Fibroblast of mammary gland (primary cell): ENCODE data around the gene GAPVD1.
"Not testable (repeated sequence)": the region's sequence is repeated elsewhere in the genome, so short reads cannot be mapped to it uniquely, and the experiment has no call there.

Source experiments
- DNase-seq: peaks from one replicate; pipeline ENCODE4 v3.0.0-alpha.2; 2010; ENCODE audit warnings: low read depth
- H3K4me3 ChIP-seq: 2 replicates; pipeline ENCODE4 v1.5.1; 2011; ENCODE audit warnings: low read depth, mild to moderate bottlenecking, low read length, moderate library complexity; ENCODE audit not compliant: control insufficient read depth
- TF ChIP-seq, protein P1 (sequence below): conservative IDR thresholded peaks from 2 replicates; pipeline ENCODE4 v1.5.1; 2011; ENCODE audit warnings: low read depth, low read length, inconsistent platforms; ENCODE audit not compliant: control insufficient read depth, insufficient read depth

GAPVD1 gene

DNA sequence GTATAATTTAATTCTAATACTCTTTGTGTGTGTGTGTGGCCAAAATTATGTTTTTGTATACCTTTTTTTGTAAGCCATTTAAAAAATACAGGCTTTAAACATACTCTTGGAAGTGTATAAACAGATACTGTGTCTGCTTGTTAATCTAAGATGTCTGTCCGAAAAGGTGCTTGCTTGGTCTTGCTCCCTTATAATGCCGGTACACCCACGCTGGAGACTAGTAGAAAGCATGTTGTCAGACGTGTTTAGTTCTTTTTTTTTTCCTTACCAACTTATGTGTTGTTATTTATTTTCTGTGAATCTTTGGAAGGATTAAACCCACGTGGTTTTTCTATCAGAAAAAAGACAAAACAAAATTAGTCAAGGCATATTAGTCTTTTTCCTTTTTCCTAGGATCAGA is 9.5 kb downstream of the GAPVD1 start:
- DNase-seq, result no peak
- no peak overlapping the region for H3K4me3 ChIP-seq
- TF ChIP-seq, protein P1, sequence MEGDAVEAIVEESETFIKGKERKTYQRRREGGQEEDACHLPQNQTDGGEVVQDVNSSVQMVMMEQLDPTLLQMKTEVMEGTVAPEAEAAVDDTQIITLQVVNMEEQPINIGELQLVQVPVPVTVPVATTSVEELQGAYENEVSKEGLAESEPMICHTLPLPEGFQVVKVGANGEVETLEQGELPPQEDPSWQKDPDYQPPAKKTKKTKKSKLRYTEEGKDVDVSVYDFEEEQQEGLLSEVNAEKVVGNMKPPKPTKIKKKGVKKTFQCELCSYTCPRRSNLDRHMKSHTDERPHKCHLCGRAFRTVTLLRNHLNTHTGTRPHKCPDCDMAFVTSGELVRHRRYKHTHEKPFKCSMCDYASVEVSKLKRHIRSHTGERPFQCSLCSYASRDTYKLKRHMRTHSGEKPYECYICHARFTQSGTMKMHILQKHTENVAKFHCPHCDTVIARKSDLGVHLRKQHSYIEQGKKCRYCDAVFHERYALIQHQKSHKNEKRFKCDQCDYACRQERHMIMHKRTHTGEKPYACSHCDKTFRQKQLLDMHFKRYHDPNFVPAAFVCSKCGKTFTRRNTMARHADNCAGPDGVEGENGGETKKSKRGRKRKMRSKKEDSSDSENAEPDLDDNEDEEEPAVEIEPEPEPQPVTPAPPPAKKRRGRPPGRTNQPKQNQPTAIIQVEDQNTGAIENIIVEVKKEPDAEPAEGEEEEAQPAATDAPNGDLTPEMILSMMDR, result no peak

DNA sequence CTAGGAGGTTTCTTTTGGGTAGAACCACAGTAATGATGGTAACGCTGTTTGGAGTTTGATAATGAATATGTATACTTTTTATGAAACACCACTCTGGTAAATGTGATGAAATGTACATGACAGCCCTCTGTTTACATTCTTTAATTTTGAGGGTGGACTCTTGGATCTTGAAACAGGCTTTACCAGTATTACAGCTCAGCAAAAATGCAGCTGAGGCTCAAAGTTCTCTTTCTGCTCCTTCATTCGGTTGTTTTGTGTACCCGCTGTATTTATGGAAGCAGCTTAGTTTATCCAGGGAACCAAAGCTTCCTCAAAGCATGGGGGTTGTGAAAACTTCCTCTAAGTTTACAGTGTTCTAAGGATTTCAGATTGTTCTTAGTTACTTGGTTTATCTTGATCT is 11.1 kb downstream of the GAPVD1 start:
- TF ChIP-seq, protein P1, result no peak
- no peak overlapping the region for H3K4me3 ChIP-seq
- DNase-seq, result no peak

DNA sequence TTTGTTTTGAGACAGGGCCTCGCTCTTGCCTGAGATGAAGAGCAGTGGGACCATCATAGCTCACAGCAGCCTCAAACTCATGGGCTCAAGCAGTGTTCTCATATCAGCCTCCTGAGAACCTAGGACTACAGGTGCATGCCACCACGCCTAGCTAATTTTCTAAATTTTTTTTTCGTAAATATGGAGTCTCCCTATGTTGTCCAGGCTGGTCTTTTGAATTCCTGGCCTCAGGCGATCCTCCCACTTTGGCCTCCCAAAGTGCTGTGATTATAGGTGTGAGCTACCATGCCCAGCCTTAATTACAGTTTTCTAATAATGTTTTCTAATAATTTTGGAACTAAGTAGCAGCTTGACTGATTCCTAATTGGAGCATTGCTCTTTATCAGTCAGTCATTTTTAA is 15.1 kb downstream of the GAPVD1 start:
- no peak for DNase-seq
- TF ChIP-seq, protein P1, result no peak
- H3K4me3 ChIP-seq, result no peak overlapping the region

DNA sequence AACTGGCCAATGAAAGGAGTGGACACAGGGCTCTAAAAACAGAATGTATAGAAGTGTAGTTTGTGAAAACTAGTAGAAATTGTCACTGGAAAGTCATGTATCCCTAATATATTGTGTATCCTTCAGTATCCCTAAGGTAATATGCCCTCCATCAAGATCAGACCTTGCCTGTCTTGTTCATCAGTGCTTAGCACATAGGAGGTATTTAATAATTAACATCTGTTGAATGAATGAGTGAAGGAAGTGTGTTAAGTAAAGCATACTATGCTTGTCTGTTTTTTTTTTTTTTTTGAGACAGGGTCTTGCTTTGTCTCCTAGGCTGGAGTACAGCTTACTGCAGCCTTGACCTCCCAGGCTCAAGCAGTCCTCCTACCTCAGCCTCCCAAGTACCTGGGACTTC is 15.8 kb downstream of the GAPVD1 start:
- no peak for DNase-seq
- TF ChIP-seq, protein P1, result no peak
- no peak overlapping the region for H3K4me3 ChIP-seq

DNA sequence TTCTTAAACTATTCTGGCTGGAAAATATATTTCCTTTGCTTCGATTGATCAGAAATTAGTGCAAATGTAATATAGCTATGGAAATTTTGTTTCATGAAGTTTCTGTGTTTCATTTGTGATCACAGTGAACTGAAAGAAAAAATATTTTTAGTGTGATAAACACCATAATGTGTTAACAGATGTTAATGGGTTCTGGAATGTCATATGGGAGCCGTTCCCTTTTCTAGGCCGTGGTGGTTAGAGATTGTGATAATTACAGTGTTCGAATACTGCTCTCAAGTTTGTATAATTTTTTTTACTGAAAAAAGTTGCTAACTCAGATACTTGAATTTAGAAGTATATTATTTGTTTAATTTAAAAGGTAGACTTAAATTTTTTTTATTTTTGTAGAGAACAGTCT is 19.3 kb downstream of the GAPVD1 start:
- DNase-seq, result no peak
- H3K4me3 ChIP-seq, result no peak overlapping the region
- TF ChIP-seq, protein P1, result no peak

DNA sequence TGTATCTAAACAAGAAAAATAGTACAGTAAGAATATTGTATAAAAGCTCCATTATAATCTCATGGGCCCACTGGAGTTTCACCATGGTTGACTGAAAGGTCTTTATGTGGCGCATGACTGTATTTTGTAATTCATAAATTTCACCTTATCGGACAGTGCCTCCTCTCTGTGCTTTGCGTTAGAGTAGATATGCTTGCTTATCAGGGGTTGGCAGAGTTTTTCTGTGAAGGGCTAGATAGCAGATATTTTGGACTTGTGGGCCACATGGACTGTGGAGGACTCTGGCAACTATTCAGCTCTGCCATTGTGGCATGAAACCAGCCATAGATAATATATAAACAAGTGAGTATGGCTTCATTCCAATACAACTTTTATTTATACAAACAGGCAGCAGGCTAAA is 23.2 kb downstream of the GAPVD1 start:
- TF ChIP-seq, protein P1, result no peak
- H3K4me3 ChIP-seq, result no peak overlapping the region
- DNase-seq, result no peak

DNA sequence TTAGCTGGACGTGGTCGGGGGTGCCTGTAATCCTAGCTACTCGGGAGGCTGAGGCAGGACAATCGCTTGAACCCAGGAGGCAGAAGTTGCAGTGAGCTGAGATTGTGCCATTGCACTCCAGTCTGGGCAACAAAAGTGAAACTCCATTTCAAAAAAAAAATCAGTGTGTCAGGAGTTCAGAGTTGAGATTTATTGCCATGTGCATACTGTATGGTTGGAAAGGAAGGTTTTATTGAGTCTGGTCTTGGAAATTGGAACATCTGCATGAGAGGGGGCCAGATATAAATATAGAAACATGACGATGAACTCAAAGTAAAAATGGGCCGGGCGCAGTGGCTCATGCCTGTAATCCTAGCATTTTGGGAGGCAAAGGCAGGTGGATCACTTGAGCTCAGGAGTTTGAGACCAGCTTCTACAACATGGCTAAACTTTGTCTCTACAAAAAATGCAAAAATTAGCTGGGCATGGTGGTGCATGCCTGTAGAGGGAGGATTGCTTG is 25.4 kb downstream of the GAPVD1 start:
- H3K4me3 ChIP-seq, DNase-seq: not testable (repeated sequence)

DNA sequence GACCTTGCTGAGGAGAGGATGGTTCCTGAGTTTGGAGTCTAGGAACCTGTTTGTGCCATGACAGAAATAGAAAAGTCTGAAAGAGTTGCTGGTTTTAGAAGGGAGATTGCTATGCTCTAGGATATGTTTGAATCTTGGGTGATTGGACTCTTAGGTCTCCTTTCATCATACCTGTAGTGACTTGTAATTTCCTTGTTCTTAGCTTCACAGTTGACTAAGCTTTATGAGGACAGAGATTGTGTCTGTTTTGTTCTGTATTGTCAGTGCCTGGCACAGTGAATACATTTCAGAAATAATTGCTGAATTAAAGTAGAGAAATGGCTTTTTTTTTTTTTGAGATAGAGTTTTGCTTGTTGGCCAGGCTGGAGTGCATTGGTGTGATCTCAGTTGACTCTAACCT is 31.5 kb downstream of the GAPVD1 start:
- H3K4me3 ChIP-seq, result no peak overlapping the region
- TF ChIP-seq, protein P1, result no peak
- no peak for DNase-seq
